Hippocampal formation (tissue), 2 donors: ENCODE results near the gene CHRND.

Source experiments
- DNase-seq, 2 donors: peaks; one replicate each; lab custom pipeline; 2025; lab: John Stamatoyannopoulos, UW

The CHRND gene

GRCh38 chr2:232502911-232503808 is 22.8 kb upstream of the CHRND start:
- DNase-seq = no peak

- DNase-seq = no peak
These were observed 22.1 kb upstream of the CHRND start for GRCh38 chr2:232503809-232504323.

- DNase-seq = no peak
These were observed 21.5 kb upstream of the CHRND start for GRCh38 chr2:232504438-232504837.

- DNase-seq = no peak
These were observed 20.1 kb upstream of the CHRND start for GRCh38 chr2:232505856-232506255.

GRCh38 chr2:232506709-232507108 is 19.3 kb upstream of the CHRND start:
- DNase-seq = no peak

- DNase-seq = no peak
These were observed 17.7 kb upstream of the CHRND start for GRCh38 chr2:232508251-232508650.

GRCh38 chr2:232511336-232511890 is 14.5 kb upstream of the CHRND start:
- DNase-seq = no peak

GRCh38 chr2:232512602-232513001 is 13.4 kb upstream of the CHRND start:
- DNase-seq = no peak

- DNase-seq = no peak
These were observed 12.6 kb upstream of the CHRND start for GRCh38 chr2:232513353-232513752.

- no peak for DNase-seq
These were observed 10.3 kb upstream of the CHRND start for GRCh38 chr2:232515639-232516038.

GRCh38 chr2:232516551-232516950 is 9.4 kb upstream of the CHRND start:
- DNase-seq = no peak

GRCh38 chr2:232518844-232519243 is 7.1 kb upstream of the CHRND start:
- DNase-seq = no peak

GRCh38 chr2:232519581-232520438 is 6.2 kb upstream of the CHRND start, which contains the start of gene PRSS56:
TSS of gene PRSS56 (plus strand) at chr2:232520388. CDS start at chr2:232520599, 211 bp downstream.
- DNase-seq = no peak

GRCh38 chr2:232520489-232520888 is 5.5 kb upstream of the CHRND start:
- no peak for DNase-seq

- no peak for DNase-seq
These were observed 4.9 kb upstream of the CHRND start for GRCh38 chr2:232521098-232521497.

GRCh38 chr2:232521959-232522622 is 3.9 kb upstream of the CHRND start:
- peak in 1 of 2 donors; percentile 7 for DNase-seq

- DNase-seq = no peak
These were observed 3.1 kb upstream of the CHRND start for GRCh38 chr2:232522623-232523401.

- no peak for DNase-seq
These were observed 2.6 kb upstream of the CHRND start for GRCh38 chr2:232523402-232523681.

- peak in 1 of 2 donors; percentile 12 for DNase-seq
These were observed 2.0 kb upstream of the CHRND start for GRCh38 chr2:232523682-232524597.

GRCh38 chr2:232524771-232525170 is 1.2 kb upstream of the CHRND start:
- no peak for DNase-seq
